WTC11 (cell line): ENCODE measurements around the gene HDC. TPM values are rescaled to one million over a fixed set of nuclear protein-coding genes. Genes with fewer than 3 reads are reported as not detected.

Experiments
- ATAC-seq: fragments of 200-7000 bp; cut with Tn5 transposase; 2 replicates; pipeline ENCODE4 v1.10.0; 2021; ENCODE audit warnings: mild to moderate bottlenecking, moderate library complexity
- CTCF ChIA-PET: fragments of 300-600 bp; sonication (Branson Sonifier 250); formaldehyde crosslinking; loops from one replicate; lab custom pipeline; 2021; ENCODE audit warnings: antibody characterized with exemption; lab: Charles Lee
- POLR2A ChIA-PET: fragments of 350-600 bp; sonication (Branson Sonifier 250); formaldehyde crosslinking; loops from one replicate; lab custom pipeline; 2021; ENCODE audit warnings: antibody characterized with exemption; lab: Charles Lee
- DNase-seq: peaks from one replicate; pipeline ENCODE4 v3.0.0; 2021; ENCODE audit warnings: low spot score
- H3K27ac Mint-ChIP-seq: 2 replicates; pipeline ENCODE4 v1.8.0; 2021; ENCODE audit warnings: mixed read lengths
- H3K27me3 Mint-ChIP-seq: 2 replicates; pipeline ENCODE4 v1.8.0; 2021; ENCODE audit warnings: low read depth, mild to moderate bottlenecking, moderate library complexity, mixed read lengths
- H3K36me3 Mint-ChIP-seq: 2 replicates; pipeline ENCODE4 v1.8.0; 2021; ENCODE audit warnings: mixed read lengths
- H3K4me1 Mint-ChIP-seq: 2 replicates; pipeline ENCODE4 v1.8.0; 2022; ENCODE audit warnings: mixed read lengths
- H3K4me3 Mint-ChIP-seq: 2 replicates; pipeline ENCODE4 v1.8.0; 2021; ENCODE audit warnings: mild to moderate bottlenecking, moderate library complexity, mixed read lengths
- H3K9me3 Mint-ChIP-seq: 2 replicates; pipeline ENCODE4 v1.8.0; 2021; ENCODE audit warnings: mixed read lengths
- AFF4 ChIP-seq: sonication (generic); formaldehyde crosslinking; IDR thresholded peaks from 2 replicates; pipeline ENCODE4 v1.8.1; 2023; ENCODE audit warnings: mild to moderate bottlenecking, missing genetic modification reagents, borderline replicate concordance
- AR ChIP-seq: fragments of 250-450 bp; sonication (Bioruptor Pico); IDR thresholded peaks from 2 replicates; pipeline ENCODE4 v1.9.0; 2021; ENCODE audit warnings: mild to moderate bottlenecking
- ATF6 ChIP-seq: sonication (generic); formaldehyde crosslinking; IDR thresholded peaks from 2 replicates; pipeline ENCODE4 v1.8.1; 2023; ENCODE audit warnings: mild to moderate bottlenecking, missing genetic modification reagents
- CREB1 ChIP-seq: sonication (generic); formaldehyde crosslinking; IDR thresholded peaks from 2 replicates; pipeline ENCODE4 v1.8.0; 2023; ENCODE audit warnings: mild to moderate bottlenecking, missing genetic modification reagents
- CREM ChIP-seq: sonication (generic); formaldehyde crosslinking; IDR thresholded peaks from 2 replicates; pipeline ENCODE4 v1.8.1; 2022; ENCODE audit warnings: mild to moderate bottlenecking, missing genetic modification reagents, moderate library complexity
- CTCF ChIP-seq: fragments of 200-600 bp; IDR thresholded peaks from 2 replicates; pipeline ENCODE4 v1.8.0; 2022; ENCODE audit warnings: antibody characterized with exemption
- ELF4 ChIP-seq: sonication (generic); formaldehyde crosslinking; IDR thresholded peaks from 2 replicates; pipeline ENCODE4 v1.8.1; 2022; ENCODE audit warnings: low read depth, mild to moderate bottlenecking, moderate library complexity, missing genetic modification reagents
- ESRRA ChIP-seq: sonication (generic); formaldehyde crosslinking; IDR thresholded peaks from 2 replicates; pipeline ENCODE4 v1.8.1; 2022; ENCODE audit warnings: mild to moderate bottlenecking, missing genetic modification reagents, borderline replicate concordance
- FOXK1 ChIP-seq: sonication (generic); formaldehyde crosslinking; IDR thresholded peaks from 2 replicates; pipeline ENCODE4 v1.8.0; 2022; ENCODE audit warnings: mild to moderate bottlenecking, moderate library complexity, missing genetic modification reagents
- FOXP1 ChIP-seq: sonication (generic); formaldehyde crosslinking; IDR thresholded peaks from 2 replicates; pipeline ENCODE4 v1.8.0; 2022; ENCODE audit warnings: missing genetic modification reagents, mild to moderate bottlenecking, moderate library complexity, borderline replicate concordance
- GRHL2 ChIP-seq: fragments of 250-450 bp; sonication (Bioruptor Pico); IDR thresholded peaks from 2 replicates; pipeline ENCODE4 v1.8.0; 2022; ENCODE audit warnings: mild to moderate bottlenecking, moderate library complexity; ENCODE audit not compliant: insufficient replicate concordance, severe bottlenecking
- IRF1 ChIP-seq: sonication (generic); formaldehyde crosslinking; IDR thresholded peaks from 2 replicates; pipeline ENCODE4 v1.8.0; 2023; ENCODE audit warnings: missing genetic modification reagents
- KAT7 ChIP-seq: sonication (generic); formaldehyde crosslinking; IDR thresholded peaks from 2 replicates; pipeline ENCODE4 v1.8.1; 2023; ENCODE audit warnings: missing genetic modification reagents, mild to moderate bottlenecking, borderline replicate concordance
- SP1 ChIP-seq: sonication (generic); formaldehyde crosslinking; conservative IDR thresholded peaks from 2 replicates; pipeline ENCODE4 v1.8.1; 2022; ENCODE audit warnings: missing genetic modification reagents
- TCF7 ChIP-seq: sonication (generic); formaldehyde crosslinking; IDR thresholded peaks from 2 replicates; pipeline ENCODE4 v1.8.0; 2022; ENCODE audit warnings: mild to moderate bottlenecking, low read depth, missing genetic modification reagents, moderate library complexity
- USF2 ChIP-seq: sonication (generic); formaldehyde crosslinking; IDR thresholded peaks from 2 replicates; pipeline ENCODE4 v1.8.1; 2023; ENCODE audit warnings: mild to moderate bottlenecking, missing genetic modification reagents, moderate library complexity
- ZMAT4 ChIP-seq: fragments of 250-450 bp; sonication (Bioruptor Pico); IDR thresholded peaks from 2 replicates; pipeline ENCODE4 v1.9.0; 2021; ENCODE audit warnings: mild to moderate bottlenecking
- ZNF232 ChIP-seq: sonication (generic); formaldehyde crosslinking; IDR thresholded peaks from 2 replicates; pipeline ENCODE4 v1.8.0; 2022; ENCODE audit warnings: mild to moderate bottlenecking, missing genetic modification reagents
- ZNF423 ChIP-seq: fragments of 250-450 bp; sonication (Bioruptor Pico); IDR thresholded peaks from 2 replicates; pipeline ENCODE4 v2.1.2; 2022; ENCODE audit warnings: mild to moderate bottlenecking, moderate library complexity
- ZSCAN18 ChIP-seq: fragments of 250-450 bp; sonication (Bioruptor Pico); IDR thresholded peaks from 2 replicates; pipeline ENCODE4 v2.1.2; 2022; ENCODE audit warnings: mild to moderate bottlenecking, moderate library complexity
- total RNA-seq: library from RNA; stranded (reverse); gene quantifications from 3 replicates; pipeline ENCODE4 v1.2.3, GENCODE V29; 2021

HDC gene
- total RNA-seq, 1 experiment from 2014 or later = not detected

- no peak for TF ChIP-seq AFF4 (CRISPR knock-in tag)
- TF ChIP-seq TCF7 (CRISPR knock-in tag) = no peak
- TF ChIP-seq CREM = no peak
- no peak for TF ChIP-seq AR (CRISPR knock-in tag)
- no peak for TF ChIP-seq ESRRA (CRISPR knock-in tag)
- no peak for TF ChIP-seq IRF1 (CRISPR knock-in tag)
- no peak for TF ChIP-seq ZMAT4 (CRISPR knock-in tag)
- TF ChIP-seq GRHL2 (CRISPR knock-in tag) = no peak
- no peak for TF ChIP-seq ZSCAN18 (CRISPR knock-in tag)
- no peak for TF ChIP-seq ZNF423 (CRISPR knock-in tag)
- no peak for TF ChIP-seq ATF6
Measured at GRCh38 chr15:50222181-50222580, 43.3 kb downstream of the HDC start (continued).

GRCh38 chr15:50219820-50220219 lies 45.7 kb downstream of the HDC start:
- Mint-ChIP-seq H3K4me1 (no peaks in the 10 kb centered on the region), H3K9me3 (peaks cover 11% of the 10 kb centered on the region), H3K36me3 (no peaks in the 10 kb centered on the region; the same call in 1 of the 2 replicates), H3K4me3 (no peak overlapping the region), H3K27me3 (no peaks in the 10 kb centered on the region), H3K27ac (no peak overlapping the region)
- POLR2A ChIA-PET = no interaction called here
- no peak for DNase-seq
- CTCF ChIA-PET = interaction anchor here (0.9 to 1.6 kb wide), 4 partner anchors 22 to 96 kb away, joined by 3 to 8 read pairs (median 4); no protein-coding TSS in a partner anchor
- no peak for ATAC-seq
- no peak for TF ChIP-seq ELF4
- TF ChIP-seq FOXK1 = no peak
- TF ChIP-seq ZNF232 (CRISPR knock-in tag) = no peak
- no peak for TF ChIP-seq ZMAT4 (CRISPR knock-in tag)
- no peak for TF ChIP-seq KAT7 (CRISPR knock-in tag)
- TF ChIP-seq CTCF = no peak
- TF ChIP-seq SP1 (CRISPR knock-in tag) = no peak
- TF ChIP-seq USF2 = no peak
- TF ChIP-seq FOXP1 = no peak
- no peak for TF ChIP-seq CREB1 (CRISPR knock-in tag)
